Measurements from ENCODE around the gene DET1. TPM values are rescaled to one million over a fixed set of nuclear protein-coding genes. Genes with fewer than 3 reads are reported as not detected.

Gene DET1
- total and polyA plus RNA-seq, 2 of the 13 experiments (the other 11 are each of a cell fraction or from before 2014, with no cell fraction given), result 2.2 to 4.2 TPM

DNA sequence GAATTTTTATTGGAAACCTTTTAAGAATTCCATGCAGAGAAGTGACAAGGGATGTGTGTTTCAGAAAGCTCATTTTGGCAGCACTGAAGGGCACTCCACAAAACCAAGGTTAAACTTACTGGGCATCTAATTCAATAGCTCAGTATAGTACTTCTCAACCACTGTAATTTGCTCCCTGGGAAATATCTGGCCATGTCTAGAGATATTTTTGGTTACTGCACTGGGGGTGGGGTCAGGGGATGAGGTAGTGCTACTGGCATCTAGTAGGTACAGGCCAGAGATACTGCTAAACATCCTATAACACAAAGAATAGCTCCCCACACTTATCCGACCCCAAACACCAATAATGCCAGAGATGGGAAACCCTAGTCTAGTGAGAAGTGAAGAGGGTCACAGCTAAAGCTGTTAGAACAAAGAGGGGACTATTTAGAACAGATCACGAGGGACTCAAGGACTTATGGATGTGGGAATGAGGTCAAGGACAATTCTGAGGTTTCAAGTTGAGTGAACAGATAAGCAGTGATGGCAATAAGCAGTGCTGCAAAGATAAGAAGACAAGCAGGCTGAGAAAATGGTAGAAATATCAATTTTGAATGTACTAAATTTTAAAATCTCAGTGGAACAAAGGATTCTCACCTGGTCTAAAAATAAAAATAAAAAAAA is 82.5 kb downstream of the DET1 start:
- 28% methylated on average over 2 of the region's 2 CpGs for WGBS (ENCODE audit: low lambda C conversion rate)
- H3K36me3 ChIP-seq (replicated peaks in 1 of 2; ENCODE audit: control insufficient read depth in 1 of 2, insufficient read depth in 2 of 2, low read length in 2 of 2), result peaks cover 9 to 54% of the 10 kb centered on the region in 2 experiments
- no peaks in the 10 kb centered on the region for H3K9me3 ChIP-seq (ENCODE audit: low read length)
- FAIRE-seq, result no peak
- H2AFZ ChIP-seq (ENCODE audit: low read length), result no peak overlapping the region
- BruUV-seq (replicated peaks), result no TSS peak
- peaks cover 0 to 3% of the 10 kb centered on the region in 2 experiments; a peak in 1 of 5 replicates for H3K27me3 ChIP-seq (ENCODE audit: control insufficient read depth in 1 of 2, insufficient read depth in 2 of 2, low read length in 2 of 2)
- no peak overlapping the region for H3K9ac ChIP-seq (ENCODE audit: insufficient read depth, low read depth, low read length)
- H3K27ac ChIP-seq (ENCODE audit: extremely low read length, insufficient read depth, low read length), result peak overlapping the region; percentile 91
- no peak; the same call in 2 of the 3 replicates for ATAC-seq
- ChIA-PET CTCF (ENCODE audit: low intra/inter-chr PET ratio, low total read pairs) (no interaction called here), POLR2A (interaction anchor here (1.0 to 5.5 kb wide), 4 partner anchors 9 to 158 kb away, joined by 3 to 64 read pairs (median 4); no protein-coding TSS in a partner anchor)
- H3K4me1 ChIP-seq (ENCODE audit: insufficient read depth, low read length), result peaks cover 44% of the 10 kb centered on the region
- no peak overlapping the region for H3K4me3 ChIP-seq (replicated peaks in 1 of 3; ENCODE audit: insufficient read depth in 1 of 3, low read depth in 2 of 3, low read length in 3 of 3)
- in situ Hi-C loops (cut with HindIII; ENCODE audit: extremely low pct_ligation_motif_present, low pct_unique_long_range_greater_than_20kb), result no loop called here
- intact Hi-C loops (cut with micrococcal nuclease; ENCODE audit: unreplicated experiment), result no loop called here
- peak; percentile 77 for DNase-seq (ENCODE audit: low spot score)
- H3K79me2 ChIP-seq (ENCODE audit: insufficient read depth, low read length), result peaks cover 51% of the 10 kb centered on the region
- peak overlapping the region; percentile 39 for H3K4me2 ChIP-seq (ENCODE audit: low read depth, low read length)
- no peaks in the 10 kb centered on the region for H4K20me1 ChIP-seq (ENCODE audit: insufficient read depth, low read length)
- TF ChIP-seq RARG (CRISPR knock-in tag; IDR thresholded peaks at IDR 0.05; ENCODE audit: low read depth) (no peak), BCL6 (CRISPR knock-in tag; IDR thresholded peaks at IDR 0.05) (peak; percentile 56; the same call in 1 of the 2 replicates), ATM (IDR thresholded peaks at IDR 0.05; ENCODE audit: borderline replicate concordance) (no peak), PRMT3 (CRISPR knock-in tag; IDR thresholded peaks at IDR 0.05; ENCODE audit: borderline replicate concordance, low read depth) (no peak), ZNF136 (CRISPR knock-in tag; IDR thresholded peaks at IDR 0.05; ENCODE audit: low read depth) (no peak), HMG20A (CRISPR knock-in tag; IDR thresholded peaks at IDR 0.05; ENCODE audit: borderline replicate concordance) (peak; percentile 43; the same call in 1 of the 2 replicates), ZSCAN9 (CRISPR knock-in tag; IDR thresholded peaks at IDR 0.05; ENCODE audit: borderline replicate concordance) (peak; percentile 87; the same call in 1 of the 2 replicates), POGZ (CRISPR knock-in tag; IDR thresholded peaks at IDR 0.05) (no peak), ELF1 (CRISPR knock-in tag; IDR thresholded peaks at IDR 0.05) (no peak), HOXA5 (CRISPR knock-in tag; IDR thresholded peaks at IDR 0.05) (no peak), SOX6 (IDR thresholded peaks at IDR 0.05) (no peak), SOX6 (CRISPR knock-in tag; IDR thresholded peaks at IDR 0.05) (0 out of 2 replicates have a peak, but pooled peaks have one; percentile 37), HNF4A (CRISPR knock-in tag; IDR thresholded peaks at IDR 0.05) (peak; percentile 67), FOSL2 (CRISPR knock-in tag; IDR thresholded peaks at IDR 0.05) (peak; percentile 65), KMT2B (CRISPR knock-in tag; IDR thresholded peaks at IDR 0.05) (no peak), HOXA7 (CRISPR knock-in tag; IDR thresholded peaks at IDR 0.05) (no peak), ZSCAN25 (CRISPR knock-in tag; IDR thresholded peaks at IDR 0.05) (no peak)
- TF ChIP-seq, protein P1, sequence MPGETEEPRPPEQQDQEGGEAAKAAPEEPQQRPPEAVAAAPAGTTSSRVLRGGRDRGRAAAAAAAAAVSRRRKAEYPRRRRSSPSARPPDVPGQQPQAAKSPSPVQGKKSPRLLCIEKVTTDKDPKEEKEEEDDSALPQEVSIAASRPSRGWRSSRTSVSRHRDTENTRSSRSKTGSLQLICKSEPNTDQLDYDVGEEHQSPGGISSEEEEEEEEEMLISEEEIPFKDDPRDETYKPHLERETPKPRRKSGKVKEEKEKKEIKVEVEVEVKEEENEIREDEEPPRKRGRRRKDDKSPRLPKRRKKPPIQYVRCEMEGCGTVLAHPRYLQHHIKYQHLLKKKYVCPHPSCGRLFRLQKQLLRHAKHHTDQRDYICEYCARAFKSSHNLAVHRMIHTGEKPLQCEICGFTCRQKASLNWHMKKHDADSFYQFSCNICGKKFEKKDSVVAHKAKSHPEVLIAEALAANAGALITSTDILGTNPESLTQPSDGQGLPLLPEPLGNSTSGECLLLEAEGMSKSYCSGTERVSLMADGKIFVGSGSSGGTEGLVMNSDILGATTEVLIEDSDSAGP (CRISPR knock-in tag; IDR thresholded peaks at IDR 0.05; ENCODE audit: borderline replicate concordance), result no peak
- TF ChIP-seq, protein P2, sequence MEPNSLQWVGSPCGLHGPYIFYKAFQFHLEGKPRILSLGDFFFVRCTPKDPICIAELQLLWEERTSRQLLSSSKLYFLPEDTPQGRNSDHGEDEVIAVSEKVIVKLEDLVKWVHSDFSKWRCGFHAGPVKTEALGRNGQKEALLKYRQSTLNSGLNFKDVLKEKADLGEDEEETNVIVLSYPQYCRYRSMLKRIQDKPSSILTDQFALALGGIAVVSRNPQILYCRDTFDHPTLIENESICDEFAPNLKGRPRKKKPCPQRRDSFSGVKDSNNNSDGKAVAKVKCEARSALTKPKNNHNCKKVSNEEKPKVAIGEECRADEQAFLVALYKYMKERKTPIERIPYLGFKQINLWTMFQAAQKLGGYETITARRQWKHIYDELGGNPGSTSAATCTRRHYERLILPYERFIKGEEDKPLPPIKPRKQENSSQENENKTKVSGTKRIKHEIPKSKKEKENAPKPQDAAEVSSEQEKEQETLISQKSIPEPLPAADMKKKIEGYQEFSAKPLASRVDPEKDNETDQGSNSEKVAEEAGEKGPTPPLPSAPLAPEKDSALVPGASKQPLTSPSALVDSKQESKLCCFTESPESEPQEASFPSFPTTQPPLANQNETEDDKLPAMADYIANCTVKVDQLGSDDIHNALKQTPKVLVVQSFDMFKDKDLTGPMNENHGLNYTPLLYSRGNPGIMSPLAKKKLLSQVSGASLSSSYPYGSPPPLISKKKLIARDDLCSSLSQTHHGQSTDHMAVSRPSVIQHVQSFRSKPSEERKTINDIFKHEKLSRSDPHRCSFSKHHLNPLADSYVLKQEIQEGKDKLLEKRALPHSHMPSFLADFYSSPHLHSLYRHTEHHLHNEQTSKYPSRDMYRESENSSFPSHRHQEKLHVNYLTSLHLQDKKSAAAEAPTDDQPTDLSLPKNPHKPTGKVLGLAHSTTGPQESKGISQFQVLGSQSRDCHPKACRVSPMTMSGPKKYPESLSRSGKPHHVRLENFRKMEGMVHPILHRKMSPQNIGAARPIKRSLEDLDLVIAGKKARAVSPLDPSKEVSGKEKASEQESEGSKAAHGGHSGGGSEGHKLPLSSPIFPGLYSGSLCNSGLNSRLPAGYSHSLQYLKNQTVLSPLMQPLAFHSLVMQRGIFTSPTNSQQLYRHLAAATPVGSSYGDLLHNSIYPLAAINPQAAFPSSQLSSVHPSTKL (CRISPR knock-in tag; IDR thresholded peaks at IDR 0.05), result peak; percentile 71
- TF ChIP-seq, protein P3, sequence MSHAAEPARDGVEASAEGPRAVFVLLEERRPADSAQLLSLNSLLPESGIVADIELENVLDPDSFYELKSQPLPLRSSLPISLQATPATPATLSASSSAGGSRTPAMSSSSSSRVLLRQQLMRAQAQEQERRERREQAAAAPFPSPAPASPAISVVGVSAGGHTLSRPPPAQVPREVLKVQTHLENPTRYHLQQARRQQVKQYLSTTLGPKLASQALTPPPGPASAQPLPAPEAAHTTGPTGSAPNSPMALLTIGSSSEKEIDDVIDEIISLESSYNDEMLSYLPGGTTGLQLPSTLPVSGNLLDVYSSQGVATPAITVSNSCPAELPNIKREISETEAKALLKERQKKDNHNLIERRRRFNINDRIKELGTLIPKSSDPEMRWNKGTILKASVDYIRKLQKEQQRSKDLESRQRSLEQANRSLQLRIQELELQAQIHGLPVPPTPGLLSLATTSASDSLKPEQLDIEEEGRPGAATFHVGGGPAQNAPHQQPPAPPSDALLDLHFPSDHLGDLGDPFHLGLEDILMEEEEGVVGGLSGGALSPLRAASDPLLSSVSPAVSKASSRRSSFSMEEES (CRISPR knock-in tag; IDR thresholded peaks at IDR 0.05), result peak; percentile 82
